ENCODE measurements around the gene PARP6. TPM values are rescaled to one million over a fixed set of nuclear protein-coding genes. Genes with fewer than 3 reads are reported as not detected.

PARP6 gene
- total RNA-seq, 6 experiments from 2014 or later = 7.9 to 23.0 (median 13.1) TPM

DNA sequence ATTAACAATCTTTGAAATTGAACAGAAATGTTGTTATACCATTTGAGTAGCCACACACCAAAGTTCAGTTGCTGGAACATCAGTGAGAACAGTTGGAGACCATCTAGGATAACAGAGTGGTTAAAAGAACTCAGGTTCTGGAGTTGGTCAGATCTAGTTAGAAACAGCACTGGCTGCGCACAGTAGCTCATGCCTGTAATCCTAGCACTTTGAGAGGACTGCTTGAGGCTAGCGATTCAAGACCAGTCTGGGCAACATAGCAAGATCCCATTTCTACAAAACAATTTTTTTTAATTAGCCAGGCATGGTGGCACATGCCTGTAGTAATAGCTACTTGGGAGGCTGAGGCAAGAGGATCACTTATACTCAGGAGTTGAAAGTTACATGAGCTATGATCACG is 33.8 kb downstream of the PARP6 start:
- Histone ChIP-seq H3K27me3 (no peaks in the 10 kb centered on the region), H3K27ac (no peak overlapping the region), H3K4me3 (no peak overlapping the region), H3K9me3 (no peaks in the 10 kb centered on the region), H3K4me1 (no peaks in the 10 kb centered on the region), H3K36me3 (peaks cover 0 to 8% (median 2%) of the 10 kb centered on the region in 4 donors)
- WGBS (ENCODE audit: insufficient coverage, low coverage, low lambda C conversion rate, missing lambda C conversion rate) = 86% methylated on average over 1 of the region's 3 CpGs
- ATAC-seq (no peak), DNase-seq (no peak)
- TF ChIP-seq, protein P1, sequence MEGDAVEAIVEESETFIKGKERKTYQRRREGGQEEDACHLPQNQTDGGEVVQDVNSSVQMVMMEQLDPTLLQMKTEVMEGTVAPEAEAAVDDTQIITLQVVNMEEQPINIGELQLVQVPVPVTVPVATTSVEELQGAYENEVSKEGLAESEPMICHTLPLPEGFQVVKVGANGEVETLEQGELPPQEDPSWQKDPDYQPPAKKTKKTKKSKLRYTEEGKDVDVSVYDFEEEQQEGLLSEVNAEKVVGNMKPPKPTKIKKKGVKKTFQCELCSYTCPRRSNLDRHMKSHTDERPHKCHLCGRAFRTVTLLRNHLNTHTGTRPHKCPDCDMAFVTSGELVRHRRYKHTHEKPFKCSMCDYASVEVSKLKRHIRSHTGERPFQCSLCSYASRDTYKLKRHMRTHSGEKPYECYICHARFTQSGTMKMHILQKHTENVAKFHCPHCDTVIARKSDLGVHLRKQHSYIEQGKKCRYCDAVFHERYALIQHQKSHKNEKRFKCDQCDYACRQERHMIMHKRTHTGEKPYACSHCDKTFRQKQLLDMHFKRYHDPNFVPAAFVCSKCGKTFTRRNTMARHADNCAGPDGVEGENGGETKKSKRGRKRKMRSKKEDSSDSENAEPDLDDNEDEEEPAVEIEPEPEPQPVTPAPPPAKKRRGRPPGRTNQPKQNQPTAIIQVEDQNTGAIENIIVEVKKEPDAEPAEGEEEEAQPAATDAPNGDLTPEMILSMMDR (IDR thresholded peaks at IDR 0.05) = no peak
- TF ChIP-seq POLR2A (IDR thresholded peaks at IDR 0.05) = no peak
- intact Hi-C loops (cut with DNase I) = no loop called here

DNA sequence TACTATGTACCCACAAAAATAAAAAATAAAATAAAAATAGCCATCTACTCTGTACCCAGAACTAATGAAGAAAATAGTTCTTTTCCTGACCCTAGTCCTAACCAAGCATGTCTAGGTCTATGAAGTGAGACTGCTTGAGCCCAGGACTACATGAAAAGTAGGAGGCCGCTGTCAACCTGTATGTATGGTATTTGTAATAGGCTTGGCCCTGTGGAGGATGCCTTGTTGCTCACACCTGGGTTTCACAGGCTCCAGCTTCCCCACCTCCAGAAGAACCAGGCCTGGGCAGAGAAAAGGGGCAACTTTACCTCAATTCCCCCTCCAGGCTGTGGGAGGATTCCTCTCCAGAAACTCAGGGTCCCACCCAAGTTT is 34.5 kb downstream of the PARP6 start:
- Histone ChIP-seq H3K27me3 (no peaks in the 10 kb centered on the region), H3K27ac (no peak overlapping the region), H3K36me3 (peaks cover 0 to 5% (median under 1%) of the 10 kb centered on the region in 4 donors), H3K9me3 (no peaks in the 10 kb centered on the region), H3K4me3 (no peak overlapping the region), H3K4me1 (no peaks in the 10 kb centered on the region)
- TF ChIP-seq, protein P1 (IDR thresholded peaks at IDR 0.05) = no peak
- TF ChIP-seq POLR2A (IDR thresholded peaks at IDR 0.05) = no peak
- no CpG with 5 or more reads among the region's 1 CpG for WGBS (ENCODE audit: insufficient coverage, low coverage, low lambda C conversion rate, missing lambda C conversion rate)
- intact Hi-C loops (cut with DNase I) = no loop called here
- ATAC-seq (no peak), DNase-seq (no peak)

GRCh38 chr15:72237029-72237852 is 35.1 kb downstream of the PARP6 start:
- no peaks in the 10 kb centered on the region for H3K4me1 ChIP-seq
- no peak overlapping the region for H3K4me3 ChIP-seq
- peak in 1 of 3 donors; percentile 31 for DNase-seq
- H3K27ac ChIP-seq = no peak overlapping the region
- 40% methylated on average over 2 of the region's 3 CpGs for WGBS (ENCODE audit: insufficient coverage, low coverage, low lambda C conversion rate, missing lambda C conversion rate)
- H3K36me3 ChIP-seq = peaks cover 0 to 5% (median 0%) of the 10 kb centered on the region in 4 donors
- H3K27me3 ChIP-seq = no peaks in the 10 kb centered on the region
- intact Hi-C loops (cut with DNase I) = no loop called here
- H3K9me3 ChIP-seq = no peaks in the 10 kb centered on the region
- TF ChIP-seq POLR2A (IDR thresholded peaks at IDR 0.05) = no peak
- TF ChIP-seq, protein P1 (IDR thresholded peaks at IDR 0.05) = no peak
- peak; percentile 33 to 80 (median 45) for ATAC-seq

GRCh38 chr15:72236381-72237003 is 35.9 kb downstream of the PARP6 start:
- DNase-seq = no peak

More at GRCh38 chr15:72236381-72237003, 35.9 kb downstream of the PARP6 start:
- Histone ChIP-seq H3K36me3 (peaks cover 0 to 3% (median 0%) of the 10 kb centered on the region in 4 donors), H3K27ac (no peak overlapping the region), H3K4me1 (peaks cover 0 to 2% (median 0%) of the 10 kb centered on the region in 4 donors), H3K27me3 (no peaks in the 10 kb centered on the region), H3K4me3 (no peak overlapping the region), H3K9me3 (no peaks in the 10 kb centered on the region)
- no peak for ATAC-seq
- intact Hi-C loops (cut with DNase I) = no loop called here
- TF ChIP-seq POLR2A (IDR thresholded peaks at IDR 0.05) = no peak
- TF ChIP-seq, protein P1 (IDR thresholded peaks at IDR 0.05) = no peak
- WGBS (ENCODE audit: insufficient coverage, low coverage, low lambda C conversion rate, missing lambda C conversion rate) = no CpG with 5 or more reads among the region's 2 CpGs

All from right lobe of liver (tissue), 6 donors.